ENCODE measurements around the gene D2HGDH.

D2HGDH gene

GRCh38 chr2:241724975-241725870 is 9.2 kb upstream of the D2HGDH start:
- DNase-seq (ENCODE audit: low read depth), result no peak
- TF ChIP-seq, protein P1, sequence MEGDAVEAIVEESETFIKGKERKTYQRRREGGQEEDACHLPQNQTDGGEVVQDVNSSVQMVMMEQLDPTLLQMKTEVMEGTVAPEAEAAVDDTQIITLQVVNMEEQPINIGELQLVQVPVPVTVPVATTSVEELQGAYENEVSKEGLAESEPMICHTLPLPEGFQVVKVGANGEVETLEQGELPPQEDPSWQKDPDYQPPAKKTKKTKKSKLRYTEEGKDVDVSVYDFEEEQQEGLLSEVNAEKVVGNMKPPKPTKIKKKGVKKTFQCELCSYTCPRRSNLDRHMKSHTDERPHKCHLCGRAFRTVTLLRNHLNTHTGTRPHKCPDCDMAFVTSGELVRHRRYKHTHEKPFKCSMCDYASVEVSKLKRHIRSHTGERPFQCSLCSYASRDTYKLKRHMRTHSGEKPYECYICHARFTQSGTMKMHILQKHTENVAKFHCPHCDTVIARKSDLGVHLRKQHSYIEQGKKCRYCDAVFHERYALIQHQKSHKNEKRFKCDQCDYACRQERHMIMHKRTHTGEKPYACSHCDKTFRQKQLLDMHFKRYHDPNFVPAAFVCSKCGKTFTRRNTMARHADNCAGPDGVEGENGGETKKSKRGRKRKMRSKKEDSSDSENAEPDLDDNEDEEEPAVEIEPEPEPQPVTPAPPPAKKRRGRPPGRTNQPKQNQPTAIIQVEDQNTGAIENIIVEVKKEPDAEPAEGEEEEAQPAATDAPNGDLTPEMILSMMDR (IDR thresholded peaks at IDR 0.05; ENCODE audit: insufficient read depth, low read depth, low read length, missing control alignments), result no peak
- H3K4me3 ChIP-seq (ENCODE audit: low read length), result no peak overlapping the region

DNA sequence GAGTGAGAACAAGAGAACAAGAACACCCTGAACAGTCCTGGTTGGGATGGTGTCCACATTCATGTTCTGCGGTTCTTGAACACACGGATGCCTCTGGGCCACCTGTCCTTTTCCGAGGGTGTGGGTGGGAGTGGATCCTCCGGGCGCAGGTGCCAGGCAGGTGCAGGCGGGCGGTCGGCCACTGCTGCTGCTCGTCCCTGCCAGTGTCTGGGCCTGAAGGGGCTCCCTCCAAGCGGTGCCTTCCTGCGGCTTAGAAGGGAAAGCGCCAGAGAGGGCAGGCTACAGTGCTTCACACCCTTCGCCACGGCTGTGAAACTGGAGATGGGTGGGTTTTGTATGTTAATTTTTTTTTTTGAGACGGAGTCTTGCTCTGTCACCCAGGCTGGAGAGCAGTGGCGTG is 8.0 kb upstream of the D2HGDH start:
- no peak overlapping the region for H3K4me3 ChIP-seq (ENCODE audit: low read length)
- TF ChIP-seq, protein P1 (IDR thresholded peaks at IDR 0.05; ENCODE audit: insufficient read depth, low read depth, low read length, missing control alignments), result no peak
- no peak for DNase-seq (ENCODE audit: low read depth)

DNA sequence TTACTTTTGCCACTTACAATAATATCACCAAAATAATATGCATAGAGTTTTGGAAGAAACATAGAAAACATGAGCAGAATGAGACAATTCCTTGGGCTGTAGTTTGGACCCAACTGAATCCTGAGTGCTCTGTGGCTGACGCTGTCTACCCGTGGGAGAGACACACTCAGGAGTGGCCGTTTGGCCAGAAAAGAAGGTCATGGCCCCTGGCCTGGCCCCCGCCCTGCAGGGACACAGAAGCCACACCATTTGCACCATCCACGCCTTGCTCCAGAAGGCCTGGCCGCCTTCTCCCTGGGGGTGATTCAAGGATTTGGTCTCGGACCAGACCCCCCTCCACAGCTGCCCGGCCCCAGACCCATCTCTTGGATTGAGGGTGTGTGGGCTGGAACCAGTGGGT is 6.4 kb upstream of the D2HGDH start:
- DNase-seq (ENCODE audit: low read depth), result no peak
- TF ChIP-seq, protein P1 (IDR thresholded peaks at IDR 0.05; ENCODE audit: insufficient read depth, low read depth, low read length, missing control alignments), result no peak
- no peak overlapping the region for H3K4me3 ChIP-seq (ENCODE audit: low read length)

DNA sequence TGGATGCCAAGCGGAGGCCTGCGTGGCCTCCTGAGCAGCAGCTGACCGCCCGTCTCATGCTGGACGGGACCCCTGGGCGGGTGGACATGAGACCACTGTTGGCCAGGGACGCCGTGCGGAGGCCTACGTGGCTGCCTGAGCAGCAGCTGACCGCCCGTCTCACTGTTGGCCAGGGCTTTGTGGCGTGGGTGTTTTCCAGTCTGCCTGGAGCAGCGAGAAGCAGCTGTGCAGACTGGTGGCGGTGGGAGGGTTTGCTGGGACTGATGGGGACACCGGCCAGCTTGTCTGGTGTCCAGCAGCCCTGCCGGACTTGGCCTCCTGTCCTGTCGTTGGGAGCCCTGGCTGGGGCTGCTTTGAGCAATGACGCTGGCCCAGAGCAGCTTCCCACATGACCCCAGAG is 5.8 kb upstream of the D2HGDH start:
- no peak for DNase-seq (ENCODE audit: low read depth)
- TF ChIP-seq, protein P1 (IDR thresholded peaks at IDR 0.05; ENCODE audit: insufficient read depth, low read depth, low read length, missing control alignments), result no peak
- H3K4me3 ChIP-seq (ENCODE audit: low read length), result no peak overlapping the region

DNA sequence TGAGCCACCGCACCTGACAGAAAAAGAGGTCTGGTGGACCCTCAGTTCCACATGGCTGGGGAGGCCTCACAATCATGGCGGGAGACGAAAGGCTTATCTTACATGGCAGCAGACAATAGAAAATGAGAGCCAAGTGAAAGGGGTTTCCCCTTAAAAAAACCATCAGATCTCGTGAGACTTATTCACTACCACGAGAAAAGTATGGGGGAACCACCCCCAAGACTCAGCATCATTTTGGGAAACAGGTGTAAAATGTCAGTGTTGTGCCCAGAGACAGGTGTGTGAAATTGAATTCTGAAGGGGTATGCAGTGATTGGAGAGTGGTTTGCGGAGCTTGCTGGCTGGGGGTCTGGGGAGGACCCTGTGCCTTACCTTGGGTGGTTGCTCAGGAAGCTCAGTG is 4.6 kb upstream of the D2HGDH start:
- TF ChIP-seq, protein P1 (IDR thresholded peaks at IDR 0.05; ENCODE audit: insufficient read depth, low read depth, low read length, missing control alignments), result no peak
- no peak overlapping the region for H3K4me3 ChIP-seq (ENCODE audit: low read length)
- DNase-seq (ENCODE audit: low read depth), result no peak

- DNase-seq (ENCODE audit: low read depth), result no peak
- H3K4me3 ChIP-seq (ENCODE audit: low read length), result no peak overlapping the region
- TF ChIP-seq, protein P1 (IDR thresholded peaks at IDR 0.05; ENCODE audit: insufficient read depth, low read depth, low read length, missing control alignments), result no peak
These were observed 3.6 kb upstream of the D2HGDH start for GRCh38 chr2:241730671-241731293.

Data from epithelial cell of esophagus (primary cell).